ENCODE data around the gene ELMOD3.

DNA sequence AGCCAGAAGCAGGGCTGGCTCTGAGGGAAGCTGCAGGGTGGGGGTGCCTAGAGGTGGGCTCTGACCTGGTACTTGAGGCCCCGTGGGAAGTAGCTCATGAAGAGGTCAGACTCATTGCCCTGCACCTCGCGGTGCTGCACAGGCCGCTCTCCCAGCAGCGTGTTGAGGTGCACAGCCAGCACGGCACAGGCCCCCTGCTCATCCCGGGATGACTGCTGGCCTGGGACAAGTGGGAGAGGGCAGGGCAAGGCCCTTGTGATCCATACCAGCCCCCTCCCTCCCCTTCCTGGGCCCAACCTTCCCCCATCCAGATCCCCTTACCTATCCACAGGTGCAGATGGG, 46.9 kb downstream of the ELMOD3 start:
- TF ChIP-seq EZH2phosphoT487 (IDR thresholded peaks at IDR 0.05; ENCODE audit: low read depth) = no peak
- TF ChIP-seq, protein P1, sequence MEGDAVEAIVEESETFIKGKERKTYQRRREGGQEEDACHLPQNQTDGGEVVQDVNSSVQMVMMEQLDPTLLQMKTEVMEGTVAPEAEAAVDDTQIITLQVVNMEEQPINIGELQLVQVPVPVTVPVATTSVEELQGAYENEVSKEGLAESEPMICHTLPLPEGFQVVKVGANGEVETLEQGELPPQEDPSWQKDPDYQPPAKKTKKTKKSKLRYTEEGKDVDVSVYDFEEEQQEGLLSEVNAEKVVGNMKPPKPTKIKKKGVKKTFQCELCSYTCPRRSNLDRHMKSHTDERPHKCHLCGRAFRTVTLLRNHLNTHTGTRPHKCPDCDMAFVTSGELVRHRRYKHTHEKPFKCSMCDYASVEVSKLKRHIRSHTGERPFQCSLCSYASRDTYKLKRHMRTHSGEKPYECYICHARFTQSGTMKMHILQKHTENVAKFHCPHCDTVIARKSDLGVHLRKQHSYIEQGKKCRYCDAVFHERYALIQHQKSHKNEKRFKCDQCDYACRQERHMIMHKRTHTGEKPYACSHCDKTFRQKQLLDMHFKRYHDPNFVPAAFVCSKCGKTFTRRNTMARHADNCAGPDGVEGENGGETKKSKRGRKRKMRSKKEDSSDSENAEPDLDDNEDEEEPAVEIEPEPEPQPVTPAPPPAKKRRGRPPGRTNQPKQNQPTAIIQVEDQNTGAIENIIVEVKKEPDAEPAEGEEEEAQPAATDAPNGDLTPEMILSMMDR (IDR thresholded peaks at IDR 0.05; ENCODE audit: low read depth, low read length) = no peak

Data from OCI-LY3 (cell line).